ENCODE results near the gene AFAP1.

DNA sequence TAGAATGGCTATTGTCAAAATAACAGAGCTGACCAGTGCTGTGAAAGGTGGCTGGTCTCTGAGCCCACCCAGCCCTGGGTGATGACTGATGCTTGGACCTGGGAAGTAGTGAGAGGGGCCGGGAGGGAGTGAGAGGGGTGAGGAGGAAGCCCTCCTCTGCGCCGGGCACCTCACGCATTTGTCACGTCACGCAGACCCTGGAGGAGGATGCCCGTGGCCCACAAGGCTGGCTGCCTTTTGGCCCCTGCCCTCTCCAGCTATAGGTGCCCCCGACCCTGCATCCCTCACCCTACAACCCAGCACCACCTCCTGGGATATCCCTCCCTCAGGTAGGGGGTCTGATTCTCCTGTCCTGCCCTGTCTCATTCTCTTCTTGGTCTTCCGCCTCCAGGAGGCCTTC is 207.4 kb downstream of the AFAP1 start:
- TF ChIP-seq, protein P1, sequence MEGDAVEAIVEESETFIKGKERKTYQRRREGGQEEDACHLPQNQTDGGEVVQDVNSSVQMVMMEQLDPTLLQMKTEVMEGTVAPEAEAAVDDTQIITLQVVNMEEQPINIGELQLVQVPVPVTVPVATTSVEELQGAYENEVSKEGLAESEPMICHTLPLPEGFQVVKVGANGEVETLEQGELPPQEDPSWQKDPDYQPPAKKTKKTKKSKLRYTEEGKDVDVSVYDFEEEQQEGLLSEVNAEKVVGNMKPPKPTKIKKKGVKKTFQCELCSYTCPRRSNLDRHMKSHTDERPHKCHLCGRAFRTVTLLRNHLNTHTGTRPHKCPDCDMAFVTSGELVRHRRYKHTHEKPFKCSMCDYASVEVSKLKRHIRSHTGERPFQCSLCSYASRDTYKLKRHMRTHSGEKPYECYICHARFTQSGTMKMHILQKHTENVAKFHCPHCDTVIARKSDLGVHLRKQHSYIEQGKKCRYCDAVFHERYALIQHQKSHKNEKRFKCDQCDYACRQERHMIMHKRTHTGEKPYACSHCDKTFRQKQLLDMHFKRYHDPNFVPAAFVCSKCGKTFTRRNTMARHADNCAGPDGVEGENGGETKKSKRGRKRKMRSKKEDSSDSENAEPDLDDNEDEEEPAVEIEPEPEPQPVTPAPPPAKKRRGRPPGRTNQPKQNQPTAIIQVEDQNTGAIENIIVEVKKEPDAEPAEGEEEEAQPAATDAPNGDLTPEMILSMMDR (IDR thresholded peaks at IDR 0.05) = no peak
- TF ChIP-seq EP300 (IDR thresholded peaks at IDR 0.05) = no peak
- TF ChIP-seq POLR2AphosphoS5 (IDR thresholded peaks at IDR 0.05) = no peak
- no peak for TF ChIP-seq POLR2A (IDR thresholded peaks at IDR 0.05)
